HEK293T (cell line): ENCODE measurements around the gene MSLN.

Experiments used
- CTCF ChIA-PET: fragments of 350-600 bp; formaldehyde crosslinking; extraction: SDS; loops from one replicate; lab custom pipeline; 2021; ENCODE audit warnings: antibody characterized with exemption, inconsistent platforms; lab: Yijun Ruan, JAX
- POLR2A ChIA-PET: fragments of 350-600 bp; formaldehyde crosslinking; extraction: SDS; loops from one replicate; lab custom pipeline; 2020; ENCODE audit warnings: antibody characterized with exemption, inconsistent platforms; lab: Yijun Ruan, JAX
- DNase-seq: peaks from one replicate; pipeline ENCODE4 v3.0.0; 2012; ENCODE audit warnings: mixed read lengths; ENCODE audit errors: extremely low spot score
- ARNT ChIP-seq: fragments of 450-650 bp; IDR thresholded peaks from 2 replicates; pipeline ENCODE4 v1.6.1; 2017; ENCODE audit warnings: mild to moderate bottlenecking
- BHLHE40 ChIP-seq: fragments of 450-650 bp; IDR thresholded peaks from 2 replicates; pipeline ENCODE4 v1.6.1; 2016; ENCODE audit warnings: mild to moderate bottlenecking, moderate library complexity, borderline replicate concordance
- CTBP1 ChIP-seq: fragments of 450-650 bp; IDR thresholded peaks from 2 replicates; pipeline ENCODE4 v1.6.1; 2016; ENCODE audit warnings: borderline replicate concordance
- ELF4 ChIP-seq: fragments of 450-650 bp; IDR thresholded peaks from 2 replicates; pipeline ENCODE4 v1.6.1; 2017; ENCODE audit warnings: antibody characterized with exemption
- FOXA1 ChIP-seq: fragments of 450-650 bp; IDR thresholded peaks from 2 replicates; pipeline ENCODE4 v1.6.1; 2016; ENCODE audit warnings: mild to moderate bottlenecking
- FOXK2 ChIP-seq: fragments of 450-650 bp; IDR thresholded peaks from 2 replicates; pipeline ENCODE4 v1.6.1; 2016; ENCODE audit warnings: mild to moderate bottlenecking
- FOXM1 ChIP-seq: fragments of 450-650 bp; IDR thresholded peaks from 2 replicates; pipeline ENCODE4 v1.6.1; 2017; ENCODE audit warnings: mild to moderate bottlenecking, borderline replicate concordance
- HDGF ChIP-seq: fragments of 450-650 bp; IDR thresholded peaks from 2 replicates; pipeline ENCODE4 v1.6.1; 2017; ENCODE audit warnings: antibody characterized with exemption, borderline replicate concordance
- L3MBTL2 ChIP-seq: fragments of 450-650 bp; conservative IDR thresholded peaks from 2 replicates; pipeline ENCODE4 v1.6.1; 2016; ENCODE audit warnings: mild to moderate bottlenecking
- LEF1 ChIP-seq: fragments of 450-650 bp; IDR thresholded peaks from 2 replicates; pipeline ENCODE4 v1.6.1; 2017; ENCODE audit warnings: mild to moderate bottlenecking, borderline replicate concordance
- NFRKB ChIP-seq: fragments of 450-650 bp; IDR thresholded peaks from 2 replicates; pipeline ENCODE4 v1.6.1; 2016; ENCODE audit warnings: mild to moderate bottlenecking, moderate library complexity
- PKNOX1 ChIP-seq: fragments of 450-650 bp; IDR thresholded peaks from 2 replicates; pipeline ENCODE4 v1.6.1; 2016
- SP1 ChIP-seq: fragments of 450-650 bp; IDR thresholded peaks from 2 replicates; pipeline ENCODE4 v1.6.1; 2017
- SUZ12 ChIP-seq: fragments of 450-650 bp; IDR thresholded peaks from 2 replicates; pipeline ENCODE4 v1.6.1; 2016; ENCODE audit warnings: mild to moderate bottlenecking
- TARDBP ChIP-seq: fragments of 450-650 bp; IDR thresholded peaks from 2 replicates; pipeline ENCODE4 v1.6.1; 2016
- ZNF384 ChIP-seq: fragments of 450-650 bp; IDR thresholded peaks from 2 replicates; pipeline ENCODE4 v1.6.1; 2016

MSLN gene

GRCh38 chr16:718922-719321 lies 41.6 kb upstream of the MSLN start:
- ChIA-PET POLR2A (interaction anchor here (1.4 to 4.1 kb wide), 3 partner anchors 11 to 69 kb away, joined by 4 to 47 read pairs (median 34); partner anchors contain the start of genes CHTF18 and RPUSD1), CTCF (interaction anchor here (0.6 to 2.8 kb wide), 2 partner anchors 9 to 612 kb away, joined by 3 to 7 read pairs; no protein-coding TSS in a partner anchor)
- no peak for TF ChIP-seq ELF4
- no peak for TF ChIP-seq CTBP1
- TF ChIP-seq ARNT: no peak
- no peak for TF ChIP-seq TARDBP
- TF ChIP-seq FOXM1: no peak
- no peak for TF ChIP-seq NFRKB
- no peak for TF ChIP-seq FOXA1
- no peak for DNase-seq

GRCh38 chr16:719815-720446 lies 40.6 kb upstream of the MSLN start:
- TF ChIP-seq NFRKB (no peak), ARNT (no peak), CTBP1 (no peak), L3MBTL2 (no peak), FOXK2 (no peak)
- POLR2A ChIA-PET: interaction anchor here (0.5 to 4.1 kb wide), 15 partner anchors 10 to 79 kb away, joined by 3 to 47 read pairs (median 7); partner anchors contain the start of genes CHTF18, CIAO3, RPUSD1 and STUB1
- no peak for DNase-seq
- CTCF ChIA-PET: interaction anchor here (0.7 to 2.8 kb wide), 7 partner anchors 8 to 85 kb away, joined by 3 to 7 read pairs (median 4); partner anchors contain the start of gene CIAO3

GRCh38 chr16:720447-720989 lies 40.0 kb upstream of the MSLN start:
- POLR2A ChIA-PET: interaction anchor here (0.5 to 4.1 kb wide), 21 partner anchors 8 to 79 kb away, joined by 3 to 47 read pairs (median 7); partner anchors contain the start of genes CHTF18, CIAO3, JMJD8 and MSLN
- no peak for DNase-seq
- CTCF ChIA-PET: interaction anchor here (0.7 to 2.8 kb wide), 6 partner anchors 11 to 84 kb away, joined by 3 to 7 read pairs (median 4); partner anchors contain the start of gene CIAO3
- TF ChIP-seq HDGF (no peak), SP1 (no peak), CTBP1 (no peak), FOXA1 (no peak), FOXK2 (no peak), FOXM1 (no peak), BHLHE40 (no peak), PKNOX1 (no peak), NFRKB (no peak), L3MBTL2 (no peak; the same call in 1 of the 2 replicates), ELF4 (no peak), ZNF384 (no peak), TARDBP (no peak)

GRCh38 chr16:720990-721764 lies 39.4 kb upstream of the MSLN start, which contains the start of gene ANTKMT:
ANTKMT (plus strand) TSS chr16:721146; CDS start chr16:721275, 129 bp downstream.
- peak; percentile 89 for DNase-seq
- TF ChIP-seq FOXA1 (no peak), ELF4 (no peak), ARNT (0 out of 2 replicates have a peak, but pooled peaks have one; percentile 26), PKNOX1 (no peak; the same call in none of the 2 replicates), BHLHE40 (no peak), L3MBTL2 (peak; percentile 93), CTBP1 (no peak), LEF1 (peak; percentile 87)
- CTCF ChIA-PET: interaction anchor here (1.0 to 2.8 kb wide), 3 partner anchors 12 to 83 kb away, joined by 4 to 7 read pairs (median 4); no protein-coding TSS in a partner anchor
- POLR2A ChIA-PET: interaction anchor here (0.8 to 4.1 kb wide), 23 partner anchors 8 to 66 kb away, joined by 3 to 47 read pairs (median 5); partner anchors contain the start of genes CHTF18, CIAO3, JMJD8 and MSLN

GRCh38 chr16:721765-722540 lies 38.6 kb upstream of the MSLN start:
- ChIA-PET POLR2A (interaction anchor here (0.8 to 4.1 kb wide), 23 partner anchors 8 to 66 kb away, joined by 3 to 47 read pairs (median 5); partner anchors contain the start of genes CHTF18, CIAO3, JMJD8 and MSLN), CTCF (interaction anchor here (1.0 to 2.8 kb wide), 2 partner anchors 12 to 82 kb away, joined by 4 to 7 read pairs; no protein-coding TSS in a partner anchor)
- DNase-seq: no peak
- TF ChIP-seq ZNF384 (no peak), TARDBP (no peak), LEF1 (no peak), HDGF (no peak), CTBP1 (no peak), SP1 (no peak), SUZ12 (no peak), ARNT (no peak), FOXM1 (no peak), PKNOX1 (no peak), BHLHE40 (no peak), L3MBTL2 (no peak), FOXK2 (no peak)
